MM.1S (cell line): ENCODE results near the gene CACNA1D.

Experiments
- DNase-seq: peaks from one replicate; pipeline ENCODE4 v3.0.0-alpha.2; 2015
- H2AFZ ChIP-seq: fragments of 300-600 bp; sonication (generic); 2 replicates; pipeline ENCODE4 v1.6.0; 2016; ENCODE audit warnings: antibody characterized with exemption, low read length
- H3F3A ChIP-seq: fragments of 300-600 bp; sonication (generic); 2 replicates; pipeline ENCODE4 v1.6.1; 2016; ENCODE audit warnings: mild to moderate bottlenecking, antibody characterized with exemption, low read length, moderate library complexity, mixed read lengths; ENCODE audit not compliant: insufficient read depth
- H3K27ac ChIP-seq: fragments of 300-600 bp; sonication (generic); 2 replicates; pipeline ENCODE4 v1.5.1; 2016; ENCODE audit warnings: mild to moderate bottlenecking, low read length
- H3K27me3 ChIP-seq: fragments of 300-600 bp; sonication (generic); replicated peaks from 2 replicates; pipeline ENCODE4 v1.6.0; 2016; ENCODE audit warnings: low read length; ENCODE audit not compliant: insufficient read depth
- H3K36me3 ChIP-seq: fragments of 300-600 bp; sonication (generic); replicated peaks from 2 replicates; pipeline ENCODE4 v1.6.1; 2016; ENCODE audit warnings: mild to moderate bottlenecking, low read length, mixed read lengths; ENCODE audit not compliant: insufficient read depth
- H3K4me1 ChIP-seq: fragments of 300-600 bp; sonication (generic); 2 replicates; pipeline ENCODE4 v1.6.1; 2016; ENCODE audit warnings: low read length, mixed read lengths
- H3K4me2 ChIP-seq: fragments of 300-600 bp; sonication (generic); 2 replicates; pipeline ENCODE4 v1.6.0; 2016; ENCODE audit warnings: low read depth, low read length
- H3K4me3 ChIP-seq: fragments of 300-600 bp; sonication (generic); 2 replicates; pipeline ENCODE4 v1.5.1; 2016; ENCODE audit warnings: low read length, mixed read lengths
- H3K79me2 ChIP-seq: fragments of 300-600 bp; sonication (generic); 2 replicates; pipeline ENCODE4 v1.6.1; 2016; ENCODE audit warnings: mixed run types, low read length, mixed read lengths
- H3K9ac ChIP-seq: fragments of 300-600 bp; sonication (generic); 2 replicates; pipeline ENCODE4 v1.6.1; 2016; ENCODE audit warnings: low read length, mixed read lengths
- H3K9me2 ChIP-seq: fragments of 300-600 bp; sonication (generic); replicated peaks from 2 replicates; pipeline ENCODE4 v1.6.1; 2016; ENCODE audit warnings: mild to moderate bottlenecking, low read length, mixed read lengths; ENCODE audit not compliant: insufficient read depth
- H3K9me3 ChIP-seq: fragments of 300-600 bp; sonication (generic); replicated peaks from 2 replicates; pipeline ENCODE4 v1.6.1; 2016; ENCODE audit warnings: mild to moderate bottlenecking, low read length, mixed read lengths; ENCODE audit not compliant: insufficient read depth
- H4K20me1 ChIP-seq: fragments of 300-600 bp; sonication (generic); 2 replicates; pipeline ENCODE4 v1.6.1; 2016; ENCODE audit warnings: mild to moderate bottlenecking, low read length, moderate library complexity, mixed read lengths; ENCODE audit not compliant: insufficient read depth
- EZH2 ChIP-seq: fragments of 300-600 bp; sonication (generic); optimal IDR thresholded peaks from 2 replicates; pipeline ENCODE3; 2017; ENCODE audit warnings: low read depth, mild to moderate bottlenecking, antibody characterized with exemption, low read length, mixed read lengths
- EZH2phosphoT487 ChIP-seq: fragments of 300-600 bp; sonication (generic); IDR thresholded peaks from 2 replicates; pipeline ENCODE4 v1.6.1; 2018; ENCODE audit warnings: antibody characterized with exemption, low read length
- TF ChIP-seq, protein P1 (sequence below): fragments of 300-600 bp; sonication (generic); IDR thresholded peaks from 2 replicates; pipeline ENCODE4 v1.5.1; 2016; ENCODE audit warnings: antibody characterized with exemption, low read length, mixed read lengths

Gene CACNA1D

DNA sequence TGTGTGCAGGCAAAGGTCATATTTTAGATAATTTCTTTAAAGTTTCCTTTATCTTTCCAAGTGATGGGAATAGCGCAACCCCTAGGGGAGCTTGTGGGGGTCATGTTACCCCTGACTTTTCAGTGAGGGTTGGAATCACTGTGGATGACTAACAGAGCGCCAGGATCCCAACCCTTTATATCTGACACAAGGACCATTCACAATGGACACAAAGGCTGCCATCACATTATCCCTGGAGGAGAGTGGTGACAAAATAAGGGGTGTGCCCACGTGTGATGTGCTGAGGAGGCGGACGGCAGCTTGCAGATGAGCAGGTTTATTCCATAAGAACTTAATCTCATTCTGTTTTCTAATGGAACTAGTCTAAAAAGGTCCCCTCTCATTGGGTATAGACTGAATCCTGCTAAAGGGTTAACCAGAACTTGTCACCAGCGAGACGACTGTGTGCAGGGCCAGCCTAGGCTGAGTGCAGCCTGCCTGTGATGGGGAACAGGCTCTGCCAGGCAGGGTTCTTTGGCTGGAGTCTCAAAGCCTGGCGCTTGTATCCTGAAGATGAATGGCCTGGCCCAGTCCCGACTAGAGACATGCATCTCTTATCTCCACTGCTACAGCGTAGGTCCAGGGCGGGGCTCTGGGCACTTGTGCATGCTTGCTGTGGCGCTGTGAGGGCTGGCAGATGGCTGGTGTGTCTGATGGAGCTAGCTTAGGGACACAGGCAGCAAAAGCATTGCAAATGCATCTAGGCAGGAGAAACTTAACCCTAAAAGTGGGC, 301.6 kb downstream of the CACNA1D start:
- Histone ChIP-seq H3K4me1 (no peaks in the 10 kb centered on the region), H3K9ac (no peak overlapping the region), H3K27ac (no peak overlapping the region), H3K9me2 (no peaks in the 10 kb centered on the region), H3K4me2 (no peak overlapping the region), H3K9me3 (no peaks in the 10 kb centered on the region), H3F3A (no peaks in the 10 kb centered on the region), H4K20me1 (no peaks in the 10 kb centered on the region), H3K4me3 (no peak overlapping the region), H3K79me2 (no peaks in the 10 kb centered on the region), H2AFZ (no peak overlapping the region), H3K27me3 (no peaks in the 10 kb centered on the region), H3K36me3 (no peaks in the 10 kb centered on the region)
- TF ChIP-seq EZH2, result no peak
- TF ChIP-seq, protein P1, sequence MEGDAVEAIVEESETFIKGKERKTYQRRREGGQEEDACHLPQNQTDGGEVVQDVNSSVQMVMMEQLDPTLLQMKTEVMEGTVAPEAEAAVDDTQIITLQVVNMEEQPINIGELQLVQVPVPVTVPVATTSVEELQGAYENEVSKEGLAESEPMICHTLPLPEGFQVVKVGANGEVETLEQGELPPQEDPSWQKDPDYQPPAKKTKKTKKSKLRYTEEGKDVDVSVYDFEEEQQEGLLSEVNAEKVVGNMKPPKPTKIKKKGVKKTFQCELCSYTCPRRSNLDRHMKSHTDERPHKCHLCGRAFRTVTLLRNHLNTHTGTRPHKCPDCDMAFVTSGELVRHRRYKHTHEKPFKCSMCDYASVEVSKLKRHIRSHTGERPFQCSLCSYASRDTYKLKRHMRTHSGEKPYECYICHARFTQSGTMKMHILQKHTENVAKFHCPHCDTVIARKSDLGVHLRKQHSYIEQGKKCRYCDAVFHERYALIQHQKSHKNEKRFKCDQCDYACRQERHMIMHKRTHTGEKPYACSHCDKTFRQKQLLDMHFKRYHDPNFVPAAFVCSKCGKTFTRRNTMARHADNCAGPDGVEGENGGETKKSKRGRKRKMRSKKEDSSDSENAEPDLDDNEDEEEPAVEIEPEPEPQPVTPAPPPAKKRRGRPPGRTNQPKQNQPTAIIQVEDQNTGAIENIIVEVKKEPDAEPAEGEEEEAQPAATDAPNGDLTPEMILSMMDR, result no peak
- TF ChIP-seq EZH2phosphoT487, result no peak
- no peak for DNase-seq

DNA sequence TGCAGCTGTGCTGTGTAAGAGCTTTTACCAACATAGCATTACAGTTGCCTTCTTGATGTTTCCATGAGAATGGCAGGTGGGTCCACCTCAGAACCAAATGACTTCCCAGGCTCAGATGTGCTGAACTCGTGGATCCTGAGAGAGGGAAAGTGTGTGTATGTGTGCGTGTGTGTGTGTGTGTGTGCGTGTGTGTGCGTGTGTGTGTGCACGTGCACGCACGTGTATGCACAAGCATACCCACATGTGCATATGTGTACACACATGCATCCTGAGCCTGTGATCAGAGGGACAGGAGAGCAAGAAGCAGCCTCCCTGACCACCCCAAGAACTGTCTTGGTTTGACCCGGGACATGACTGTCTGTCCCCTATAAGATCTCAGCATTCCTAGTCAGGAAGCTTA, 303.7 kb downstream of the CACNA1D start:
- TF ChIP-seq EZH2, result no peak
- TF ChIP-seq EZH2phosphoT487, result no peak
- TF ChIP-seq, protein P1, result no peak
- Histone ChIP-seq H4K20me1 (no peaks in the 10 kb centered on the region), H3F3A (no peaks in the 10 kb centered on the region), H3K4me1 (no peaks in the 10 kb centered on the region), H3K79me2 (no peaks in the 10 kb centered on the region), H3K4me3 (no peak overlapping the region), H3K27me3 (no peaks in the 10 kb centered on the region), H3K9ac (no peak overlapping the region), H3K4me2 (no peak overlapping the region), H2AFZ (no peak overlapping the region), H3K9me3 (no peaks in the 10 kb centered on the region), H3K9me2 (no peaks in the 10 kb centered on the region), H3K36me3 (no peaks in the 10 kb centered on the region), H3K27ac (no peak overlapping the region)
- no peak for DNase-seq

DNA sequence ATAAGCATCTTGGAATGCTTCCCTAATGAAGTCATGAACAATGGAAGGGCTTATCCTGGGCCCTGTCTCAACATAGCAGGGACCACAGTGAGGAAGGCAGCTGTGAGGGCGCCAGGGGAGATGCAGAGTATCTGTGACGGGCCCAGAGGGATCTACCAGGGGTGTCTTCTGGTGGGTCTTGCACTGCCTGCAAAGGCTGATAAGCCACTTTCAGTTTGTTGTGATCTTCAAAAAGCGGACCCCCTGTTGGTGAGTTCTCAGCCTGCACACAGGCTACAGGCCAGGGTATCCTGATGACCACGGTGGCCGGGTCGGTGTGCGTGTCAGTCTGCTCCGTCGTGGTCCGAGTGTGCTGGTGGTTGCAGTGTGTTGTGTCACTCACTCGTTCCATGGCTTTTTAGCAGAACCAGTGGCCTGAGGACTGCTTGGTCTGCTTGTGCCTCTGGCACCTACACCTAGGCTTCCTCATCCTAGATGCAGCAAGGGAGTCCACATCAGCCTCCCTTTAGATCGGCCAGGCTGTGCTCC, 305.0 kb downstream of the CACNA1D start:
- Histone ChIP-seq H3K9me2 (no peaks in the 10 kb centered on the region), H3K4me1 (no peaks in the 10 kb centered on the region), H3K79me2 (no peaks in the 10 kb centered on the region), H3K9ac (no peak overlapping the region), H3K9me3 (no peaks in the 10 kb centered on the region), H3K36me3 (no peaks in the 10 kb centered on the region), H4K20me1 (no peaks in the 10 kb centered on the region), H3K4me2 (no peak overlapping the region), H3F3A (no peaks in the 10 kb centered on the region), H3K4me3 (no peak overlapping the region), H2AFZ (no peak overlapping the region), H3K27ac (no peak overlapping the region), H3K27me3 (no peaks in the 10 kb centered on the region)
- no peak for DNase-seq
- TF ChIP-seq, protein P1, result no peak
- TF ChIP-seq EZH2 (no peak), EZH2phosphoT487 (no peak)
